Measurements from ENCODE around the gene CA12.

CA12 gene

DNA sequence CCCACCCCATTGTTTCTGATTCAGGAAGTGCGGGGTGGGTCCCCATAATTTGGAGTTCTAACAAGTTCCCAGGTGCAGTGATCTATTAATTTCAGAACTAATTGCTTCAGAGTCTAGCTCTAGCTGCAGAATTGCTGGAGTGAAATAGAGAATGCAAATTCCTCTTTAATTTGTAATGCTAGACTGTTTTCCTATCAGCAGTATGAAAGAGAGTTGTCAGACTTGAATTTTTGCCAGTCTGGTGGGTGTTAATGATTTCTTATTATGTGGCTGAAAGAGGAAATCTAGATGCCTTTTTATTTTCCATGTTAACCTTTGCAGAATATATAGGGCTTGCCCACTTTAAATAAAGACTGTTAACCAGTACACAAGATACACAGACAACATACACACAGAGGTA, 80.6 kb downstream of the CA12 start:
- Histone ChIP-seq H3F3A (ENCODE audit: low read depth) (no peaks in the 10 kb centered on the region), H3K9me2 (replicated peaks; ENCODE audit: low read depth, low read length) (no peaks in the 10 kb centered on the region), H2AFZ (ENCODE audit: low read length) (no peak overlapping the region), H3K27me3 (ENCODE audit: insufficient read depth, low read length, poor library complexity, severe bottlenecking) (no peaks in the 10 kb centered on the region), H3K4me1 (ENCODE audit: insufficient read depth, low read length, poor library complexity, severe bottlenecking) (no peaks in the 10 kb centered on the region), H4K20me1 (ENCODE audit: insufficient read depth, low read length, poor library complexity, severe bottlenecking) (no peaks in the 10 kb centered on the region), H3K9me3 (ENCODE audit: insufficient read depth, low read depth, low read length) (no peaks in the 10 kb centered on the region), H3K9ac (ENCODE audit: low read depth, low read length, poor library complexity, severe bottlenecking) (no peak overlapping the region), H3K79me2 (ENCODE audit: insufficient read depth, low read length) (no peaks in the 10 kb centered on the region), H3K4me3 (ENCODE audit: low read length, poor library complexity, severe bottlenecking) (no peak overlapping the region), H3K4me2 (ENCODE audit: low read depth, low read length, poor library complexity, severe bottlenecking) (no peak overlapping the region), H3K36me3 (ENCODE audit: insufficient read depth, low read length) (peaks cover 36% of the 10 kb centered on the region; the same call in 1 of the 2 replicates)
- TF ChIP-seq EZH2phosphoT487 (IDR thresholded peaks at IDR 0.05; ENCODE audit: borderline replicate concordance), result no peak
- TF ChIP-seq, protein P1, sequence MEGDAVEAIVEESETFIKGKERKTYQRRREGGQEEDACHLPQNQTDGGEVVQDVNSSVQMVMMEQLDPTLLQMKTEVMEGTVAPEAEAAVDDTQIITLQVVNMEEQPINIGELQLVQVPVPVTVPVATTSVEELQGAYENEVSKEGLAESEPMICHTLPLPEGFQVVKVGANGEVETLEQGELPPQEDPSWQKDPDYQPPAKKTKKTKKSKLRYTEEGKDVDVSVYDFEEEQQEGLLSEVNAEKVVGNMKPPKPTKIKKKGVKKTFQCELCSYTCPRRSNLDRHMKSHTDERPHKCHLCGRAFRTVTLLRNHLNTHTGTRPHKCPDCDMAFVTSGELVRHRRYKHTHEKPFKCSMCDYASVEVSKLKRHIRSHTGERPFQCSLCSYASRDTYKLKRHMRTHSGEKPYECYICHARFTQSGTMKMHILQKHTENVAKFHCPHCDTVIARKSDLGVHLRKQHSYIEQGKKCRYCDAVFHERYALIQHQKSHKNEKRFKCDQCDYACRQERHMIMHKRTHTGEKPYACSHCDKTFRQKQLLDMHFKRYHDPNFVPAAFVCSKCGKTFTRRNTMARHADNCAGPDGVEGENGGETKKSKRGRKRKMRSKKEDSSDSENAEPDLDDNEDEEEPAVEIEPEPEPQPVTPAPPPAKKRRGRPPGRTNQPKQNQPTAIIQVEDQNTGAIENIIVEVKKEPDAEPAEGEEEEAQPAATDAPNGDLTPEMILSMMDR (conservative IDR thresholded peaks at IDR 0.05; ENCODE audit: low read length), result no peak

DNA sequence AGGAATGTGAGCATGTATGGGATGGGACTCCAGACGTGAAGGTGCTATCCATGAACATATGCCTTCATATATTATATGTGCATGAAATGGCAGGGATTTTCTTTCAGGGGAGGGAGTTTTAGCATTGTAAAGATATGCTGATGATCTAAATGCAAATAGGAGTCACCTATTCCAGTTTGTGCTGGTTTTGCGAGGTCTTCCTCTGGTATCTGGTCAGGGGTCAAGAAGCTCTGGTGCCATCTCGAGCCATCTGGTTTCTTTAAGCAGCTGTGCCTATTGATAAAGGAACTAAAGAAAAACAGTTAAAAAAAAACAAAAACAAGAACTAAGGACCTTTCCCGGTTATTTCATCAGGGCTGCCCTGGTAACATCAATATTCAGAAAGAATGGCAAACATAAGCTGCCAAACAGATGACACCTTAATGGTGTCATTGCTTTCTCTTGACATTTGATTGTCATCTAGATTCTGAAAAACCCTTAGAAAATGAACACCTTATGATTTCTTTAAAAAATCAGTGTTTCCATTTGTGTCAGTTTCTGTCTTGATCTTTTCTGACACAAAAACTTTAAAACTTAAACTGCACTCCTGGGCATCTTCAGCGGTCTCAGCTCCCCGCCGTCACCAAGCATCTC, 81.6 kb downstream of the CA12 start:
- Histone ChIP-seq H3K9me2 (replicated peaks; ENCODE audit: low read depth, low read length) (no peaks in the 10 kb centered on the region), H3K79me2 (ENCODE audit: insufficient read depth, low read length) (no peaks in the 10 kb centered on the region), H3K36me3 (ENCODE audit: insufficient read depth, low read length) (peaks cover 27% of the 10 kb centered on the region; the same call in 1 of the 2 replicates), H3K4me1 (ENCODE audit: insufficient read depth, low read length, poor library complexity, severe bottlenecking) (no peaks in the 10 kb centered on the region), H3K9me3 (ENCODE audit: insufficient read depth, low read depth, low read length) (no peaks in the 10 kb centered on the region), H3K9ac (ENCODE audit: low read depth, low read length, poor library complexity, severe bottlenecking) (no peak overlapping the region), H3K4me2 (ENCODE audit: low read depth, low read length, poor library complexity, severe bottlenecking) (no peak overlapping the region), H4K20me1 (ENCODE audit: insufficient read depth, low read length, poor library complexity, severe bottlenecking) (no peaks in the 10 kb centered on the region), H2AFZ (ENCODE audit: low read length) (no peak overlapping the region), H3K4me3 (ENCODE audit: low read length, poor library complexity, severe bottlenecking) (no peak overlapping the region), H3K27me3 (ENCODE audit: insufficient read depth, low read length, poor library complexity, severe bottlenecking) (no peaks in the 10 kb centered on the region), H3F3A (ENCODE audit: low read depth) (no peaks in the 10 kb centered on the region)
- no peak for TF ChIP-seq EZH2phosphoT487 (IDR thresholded peaks at IDR 0.05; ENCODE audit: borderline replicate concordance)
- TF ChIP-seq, protein P1 (conservative IDR thresholded peaks at IDR 0.05; ENCODE audit: low read length), result no peak

DNA sequence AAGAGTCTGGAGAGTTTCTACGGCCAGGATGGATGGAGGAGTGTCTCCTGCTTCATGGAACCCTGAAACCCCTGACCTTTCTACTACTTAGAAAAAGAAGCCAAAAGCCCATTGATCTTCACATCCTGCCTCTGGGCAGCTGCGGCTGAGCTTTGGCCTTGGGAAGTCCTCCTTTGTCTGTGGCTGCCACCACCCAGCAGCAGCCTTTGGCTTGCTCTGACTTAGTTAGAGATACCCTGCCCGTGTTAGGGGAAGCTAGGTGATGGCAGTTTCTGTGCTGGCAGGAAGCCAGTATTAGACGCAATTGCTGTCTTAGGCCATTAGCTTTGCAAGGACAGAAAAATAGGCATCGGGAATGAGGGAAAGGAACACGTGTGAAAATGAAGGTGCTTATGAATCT, 85.5 kb downstream of the CA12 start:
- TF ChIP-seq, protein P1 (conservative IDR thresholded peaks at IDR 0.05; ENCODE audit: low read length), result no peak
- TF ChIP-seq EZH2phosphoT487 (IDR thresholded peaks at IDR 0.05; ENCODE audit: borderline replicate concordance), result no peak
- Histone ChIP-seq H3F3A (ENCODE audit: low read depth) (no peaks in the 10 kb centered on the region), H2AFZ (ENCODE audit: low read length) (no peak overlapping the region)

More for the DNA sequence above, 85.5 kb downstream of the CA12 start:
- Histone ChIP-seq H3K36me3 (ENCODE audit: insufficient read depth, low read length) (no peaks in the 10 kb centered on the region), H3K4me3 (ENCODE audit: low read length, poor library complexity, severe bottlenecking) (no peak overlapping the region), H3K27me3 (ENCODE audit: insufficient read depth, low read length, poor library complexity, severe bottlenecking) (no peaks in the 10 kb centered on the region), H3K9me2 (replicated peaks; ENCODE audit: low read depth, low read length) (no peaks in the 10 kb centered on the region), H3K79me2 (ENCODE audit: insufficient read depth, low read length) (no peaks in the 10 kb centered on the region), H3K4me2 (ENCODE audit: low read depth, low read length, poor library complexity, severe bottlenecking) (no peak overlapping the region), H4K20me1 (ENCODE audit: insufficient read depth, low read length, poor library complexity, severe bottlenecking) (no peaks in the 10 kb centered on the region), H3K9ac (ENCODE audit: low read depth, low read length, poor library complexity, severe bottlenecking) (no peak overlapping the region), H3K9me3 (ENCODE audit: insufficient read depth, low read depth, low read length) (no peaks in the 10 kb centered on the region), H3K4me1 (ENCODE audit: insufficient read depth, low read length, poor library complexity, severe bottlenecking) (peaks cover 5% of the 10 kb centered on the region)
